DOHH2 (cell line): Measurements from ENCODE around the gene ATP2B3.

ENCODE experiments used
- H3F3A ChIP-seq: fragments of 200-600 bp; sonication (generic), shearing (Covaris generic); 2 replicates; pipeline ENCODE4 v1.6.0; 2016; ENCODE audit warnings: antibody characterized with exemption, mild to moderate bottlenecking; ENCODE audit not compliant: control insufficient read depth, insufficient read depth
- H3K27ac ChIP-seq: fragments of 200-600 bp; sonication (generic); 2 replicates; pipeline ENCODE4 v1.5.1; 2014; ENCODE audit warnings: low read depth, mild to moderate bottlenecking, low read length, moderate library complexity
- H3K27me3 ChIP-seq: fragments of 200-600 bp; sonication (generic); 2 replicates; pipeline ENCODE4 v1.6.1; 2014; ENCODE audit warnings: mild to moderate bottlenecking, low read length, mixed read lengths; ENCODE audit not compliant: control insufficient read depth
- H3K36me3 ChIP-seq: fragments of 200-600 bp; sonication (generic); 2 replicates; pipeline ENCODE4 v1.6.1; 2014; ENCODE audit warnings: mild to moderate bottlenecking, low read length, moderate library complexity, mixed read lengths; ENCODE audit not compliant: control insufficient read depth
- H3K4me1 ChIP-seq: fragments of 200-600 bp; sonication (generic); 2 replicates; pipeline ENCODE4 v1.6.1; 2014; ENCODE audit warnings: mild to moderate bottlenecking, low read length, mixed read lengths; ENCODE audit not compliant: control insufficient read depth
- H3K4me2 ChIP-seq: fragments of 200-600 bp; sonication (generic); 2 replicates; pipeline ENCODE4 v1.6.0; 2014; ENCODE audit warnings: mild to moderate bottlenecking, low read length, moderate library complexity
- H3K4me3 ChIP-seq: fragments of 200-600 bp; sonication (generic); 2 replicates; pipeline ENCODE4 v1.5.1; 2014; ENCODE audit warnings: mild to moderate bottlenecking, low read length, mixed read lengths
- H3K79me2 ChIP-seq: fragments of 200-600 bp; sonication (generic); 2 replicates; pipeline ENCODE4 v1.6.1; 2014; ENCODE audit warnings: mild to moderate bottlenecking, low read length, mixed read lengths; ENCODE audit not compliant: control insufficient read depth
- H3K9me2 ChIP-seq: fragments of 200-600 bp; sonication (generic); replicated peaks from 2 replicates; pipeline ENCODE4 v1.6.1; 2014; ENCODE audit warnings: mild to moderate bottlenecking, low read length, mixed read lengths; ENCODE audit not compliant: control insufficient read depth
- H3K9me3 ChIP-seq: fragments of 200-600 bp; sonication (generic); 2 replicates; pipeline ENCODE4 v1.6.1; 2014; ENCODE audit warnings: antibody characterized with exemption, low read length, mixed read lengths; ENCODE audit not compliant: control insufficient read depth, insufficient read depth
- H4K20me1 ChIP-seq: fragments of 200-600 bp; sonication (generic); 2 replicates; pipeline ENCODE4 v1.6.0; 2014; ENCODE audit warnings: low read depth, mild to moderate bottlenecking, antibody characterized with exemption, low read length, moderate library complexity; ENCODE audit not compliant: control insufficient read depth, insufficient read depth
- CTCF ChIP-seq: fragments of 200-600 bp; sonication (generic); IDR thresholded peaks from one replicate; pipeline ENCODE4 v1.5.1; 2014; ENCODE audit warnings: antibody characterized with exemption, mild to moderate bottlenecking, low read depth, low read length; ENCODE audit not compliant: poor library complexity, severe bottlenecking
- EZH2phosphoT487 ChIP-seq: fragments of 200-600 bp; sonication (generic); IDR thresholded peaks from 2 replicates; pipeline ENCODE4 v1.6.1; 2017; ENCODE audit warnings: borderline replicate concordance, mild to moderate bottlenecking, antibody characterized with exemption, low read length, moderate library complexity, mixed read lengths

Gene ATP2B3

GRCh38 chrX:153485396-153486080 lies 31.9 kb upstream of the ATP2B3 start:
- H3F3A ChIP-seq: no peaks in the 10 kb centered on the region
- no peaks in the 10 kb centered on the region for H3K27me3 ChIP-seq
- H3K4me3 ChIP-seq: no peak overlapping the region
- TF ChIP-seq EZH2phosphoT487 (no peak), CTCF (no peak)
- no peak overlapping the region for H3K27ac ChIP-seq
- H3K36me3 ChIP-seq: no peaks in the 10 kb centered on the region
- H3K4me2 ChIP-seq: no peak overlapping the region
- H4K20me1 ChIP-seq: no peaks in the 10 kb centered on the region
- no peaks in the 10 kb centered on the region for H3K4me1 ChIP-seq
- no peaks in the 10 kb centered on the region for H3K9me3 ChIP-seq
- H3K79me2 ChIP-seq: no peaks in the 10 kb centered on the region
- H3K9me2 ChIP-seq: no peaks in the 10 kb centered on the region

GRCh38 chrX:153486171-153486570 lies 31.3 kb upstream of the ATP2B3 start:
- Histone ChIP-seq H3K27ac (no peak overlapping the region), H3K36me3 (no peaks in the 10 kb centered on the region), H3K9me3 (no peaks in the 10 kb centered on the region), H3K79me2 (no peaks in the 10 kb centered on the region), H4K20me1 (no peaks in the 10 kb centered on the region), H3K27me3 (no peaks in the 10 kb centered on the region), H3K4me1 (no peaks in the 10 kb centered on the region), H3F3A (no peaks in the 10 kb centered on the region), H3K4me3 (no peak overlapping the region), H3K9me2 (no peaks in the 10 kb centered on the region), H3K4me2 (no peak overlapping the region)
- no peak for TF ChIP-seq EZH2phosphoT487
- no peak for TF ChIP-seq CTCF

DNA sequence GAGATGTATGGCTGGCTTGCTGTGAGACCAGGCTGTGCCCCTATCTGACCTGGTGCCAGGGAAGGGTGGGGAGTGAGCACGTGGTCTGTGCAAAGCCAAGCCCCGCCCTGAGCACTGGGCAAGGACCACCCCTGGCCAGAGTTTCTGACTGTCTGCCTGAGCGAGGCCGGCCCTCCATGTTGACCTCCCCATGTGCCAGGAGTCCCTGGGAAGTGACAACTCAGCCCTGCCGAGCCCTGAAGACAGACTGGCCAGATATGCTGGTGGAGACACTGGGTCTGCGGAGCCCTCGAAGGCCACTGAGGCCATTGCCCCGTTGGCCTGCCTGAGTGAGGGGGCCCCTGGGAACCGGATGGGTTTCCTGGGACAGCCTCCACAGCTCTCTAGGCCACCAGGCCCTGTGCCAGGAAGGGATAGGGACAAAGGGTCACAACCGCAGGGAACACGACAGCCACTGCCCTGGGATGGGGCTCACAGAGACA lies 29.8 kb upstream of the ATP2B3 start:
- no peaks in the 10 kb centered on the region for H3F3A ChIP-seq
- no peaks in the 10 kb centered on the region for H3K9me2 ChIP-seq
- H3K9me3 ChIP-seq: no peaks in the 10 kb centered on the region
- H3K27me3 ChIP-seq: no peaks in the 10 kb centered on the region
- no peaks in the 10 kb centered on the region for H3K79me2 ChIP-seq
- TF ChIP-seq CTCF: no peak
- no peak for TF ChIP-seq EZH2phosphoT487
- no peaks in the 10 kb centered on the region for H4K20me1 ChIP-seq
- H3K4me3 ChIP-seq: no peak overlapping the region
- H3K4me2 ChIP-seq: no peak overlapping the region
- H3K36me3 ChIP-seq: no peaks in the 10 kb centered on the region
- H3K4me1 ChIP-seq: no peaks in the 10 kb centered on the region
- no peak overlapping the region for H3K27ac ChIP-seq
